Islet of Langerhans (tissue), 1 donor: ENCODE data around the gene IRAK1.
"Not testable (repeated sequence)": the region's sequence is repeated elsewhere in the genome, so short reads cannot be mapped to it uniquely, and the experiment has no call there.

Experiments used
- FAIRE-seq: peaks from one replicate; lab custom pipeline; 2011; peaks lifted over from hg19 to GRCh38; lab: Jason Lieb, UNC

The IRAK1 gene

GRCh38 chrX:154018518-154019060 lies 1.1 kb downstream of the IRAK1 start:
- FAIRE-seq: no peak

- FAIRE-seq: no peak
Measured at GRCh38 chrX:154017766-154018517, 1.8 kb downstream of the IRAK1 start.

GRCh38 chrX:154016366-154017076 lies 3.2 kb downstream of the IRAK1 start:
- FAIRE-seq: no peak

- no peak for FAIRE-seq
Measured at GRCh38 chrX:154015581-154016264, 4.0 kb downstream of the IRAK1 start.

- FAIRE-seq: no peak
Measured at GRCh38 chrX:154014429-154015380, 5.0 kb downstream of the IRAK1 start.

GRCh38 chrX:154013614-154014360 lies 5.9 kb downstream of the IRAK1 start:
- FAIRE-seq: no peak

- no peak for FAIRE-seq
Measured at GRCh38 chrX:154013001-154013421, 6.7 kb downstream of the IRAK1 start.

- FAIRE-seq: no peak
Measured at GRCh38 chrX:154012336-154012991, 7.2 kb downstream of the IRAK1 start.

GRCh38 chrX:154011376-154012335 lies 8.0 kb downstream of the IRAK1 start:
- FAIRE-seq: no peak

- FAIRE-seq: no peak
Measured at GRCh38 chrX:154010330-154011087, 9.2 kb downstream of the IRAK1 start.

GRCh38 chrX:154008521-154008920 lies 11.2 kb downstream of the IRAK1 start:
- no peak for FAIRE-seq

GRCh38 chrX:154006947-154007346 lies 12.8 kb downstream of the IRAK1 start:
- no peak for FAIRE-seq

GRCh38 chrX:154004315-154004714 lies 15.4 kb downstream of the IRAK1 start:
- no peak for FAIRE-seq

GRCh38 chrX:154002215-154002719 lies 17.4 kb downstream of the IRAK1 start:
- peak; percentile 93 for FAIRE-seq

GRCh38 chrX:154000051-154000450 lies 19.7 kb downstream of the IRAK1 start:
- no peak for FAIRE-seq

GRCh38 chrX:153999359-154000037 lies 20.2 kb downstream of the IRAK1 start:
- no peak for FAIRE-seq

GRCh38 chrX:153995504-153995903 lies 24.2 kb downstream of the IRAK1 start:
- no peak for FAIRE-seq

- not testable (repeated sequence) for FAIRE-seq
Measured at GRCh38 chrX:153994398-153994797, 25.3 kb downstream of the IRAK1 start.
